HG02970 (cell line): ENCODE results near the gene MAP7D3.
"Not testable (repeated sequence)": the region's sequence is repeated elsewhere in the genome, so short reads cannot be mapped to it uniquely, and the experiment has no call there.

Source experiments
- ATAC-seq: cut with Tn5 transposase; IDR thresholded peaks from one replicate; pipeline ENCODE4 v1.9.1; 2021; ENCODE audit warnings: mild to moderate bottlenecking, moderate library complexity, moderate number of reproducible peaks; ENCODE audit not compliant: unreplicated experiment, low FRiP score

MAP7D3 gene

DNA sequence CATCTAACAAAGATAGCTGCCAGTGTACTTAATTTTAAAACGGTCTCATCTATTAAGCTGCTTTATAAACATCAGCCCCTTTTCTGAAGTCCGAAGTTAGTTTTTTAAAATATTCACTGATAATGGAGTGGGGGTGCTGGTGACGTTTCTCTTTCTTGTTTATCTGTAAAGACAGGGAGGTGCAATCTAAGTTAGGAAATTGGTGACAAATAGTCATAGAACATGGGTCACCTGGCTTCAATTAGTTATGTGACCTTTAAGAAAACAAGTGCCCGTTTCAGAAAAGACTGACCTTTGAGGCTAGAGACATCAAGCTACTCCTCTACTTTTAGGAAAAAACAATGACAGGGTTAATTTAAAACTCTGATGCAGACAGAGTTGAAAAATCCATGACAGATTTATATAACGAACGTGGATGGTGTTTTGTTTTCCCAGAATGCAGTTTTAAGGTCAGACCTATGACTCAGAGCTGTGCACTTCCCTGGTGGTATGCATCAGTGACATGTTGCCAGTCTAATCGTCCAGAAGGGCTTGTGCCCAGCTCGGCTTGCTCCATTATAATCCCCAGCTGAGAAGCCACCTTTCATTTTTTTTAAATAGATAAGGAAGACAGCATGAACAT is 65.7 kb downstream of the MAP7D3 start:
- no peak for ATAC-seq

DNA sequence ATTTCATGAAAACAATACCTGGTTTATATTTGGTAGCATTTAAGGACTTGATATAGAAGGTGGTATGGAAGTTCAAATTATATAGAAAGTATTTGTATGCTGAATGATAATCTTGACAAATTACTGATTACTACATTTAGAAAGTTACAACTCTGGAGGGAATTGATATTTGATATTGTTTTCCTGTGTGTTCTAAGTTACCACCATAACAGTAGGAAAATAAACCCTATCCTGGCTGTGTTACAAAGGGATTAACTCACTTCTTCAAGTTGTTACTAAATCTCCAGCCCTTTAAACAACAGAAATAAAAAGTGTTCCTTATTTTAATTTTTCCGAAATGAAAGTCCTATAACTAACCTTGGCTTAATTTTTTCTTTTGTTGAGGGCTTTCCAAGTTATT is 67.3 kb downstream of the MAP7D3 start:
- no peak for ATAC-seq

DNA sequence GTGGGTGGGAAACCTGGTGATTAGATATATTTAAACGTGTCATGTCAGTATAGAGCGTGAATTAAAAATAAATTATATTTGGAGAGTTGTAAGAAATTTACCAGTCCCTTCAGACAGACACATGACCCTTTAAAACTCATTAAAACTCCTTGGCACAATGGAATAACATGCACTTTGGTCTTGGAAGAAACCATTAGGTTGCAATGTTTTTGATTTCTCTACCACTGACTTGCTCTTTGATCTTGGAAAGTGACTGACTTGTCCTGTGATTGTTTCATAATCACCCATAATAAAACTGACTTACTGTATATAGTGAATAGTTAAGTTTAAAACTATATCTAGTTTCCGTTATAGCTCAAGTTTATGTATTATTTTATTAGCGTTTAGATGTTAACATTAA is 68.0 kb downstream of the MAP7D3 start:
- ATAC-seq, result no peak

DNA sequence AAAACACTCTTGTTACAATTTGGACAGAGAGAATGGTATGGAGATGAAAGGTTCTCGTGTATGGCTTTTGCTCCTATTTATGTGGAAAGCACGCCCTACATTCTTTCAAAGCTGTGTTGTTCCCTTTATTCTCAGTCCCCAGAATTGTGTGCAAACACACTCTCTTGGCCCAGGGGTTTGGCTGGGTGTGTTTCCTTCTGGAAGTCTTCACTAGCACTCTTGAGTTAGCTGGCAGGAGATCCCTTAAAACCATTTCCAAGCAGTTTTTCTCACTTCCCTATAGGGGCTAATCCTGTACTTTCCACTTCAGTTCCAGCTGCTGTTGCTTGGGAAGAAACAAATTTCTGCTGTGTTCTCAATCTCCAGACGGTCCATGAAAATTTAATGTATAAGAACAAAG is 68.8 kb downstream of the MAP7D3 start:
- ATAC-seq, result no peak

DNA sequence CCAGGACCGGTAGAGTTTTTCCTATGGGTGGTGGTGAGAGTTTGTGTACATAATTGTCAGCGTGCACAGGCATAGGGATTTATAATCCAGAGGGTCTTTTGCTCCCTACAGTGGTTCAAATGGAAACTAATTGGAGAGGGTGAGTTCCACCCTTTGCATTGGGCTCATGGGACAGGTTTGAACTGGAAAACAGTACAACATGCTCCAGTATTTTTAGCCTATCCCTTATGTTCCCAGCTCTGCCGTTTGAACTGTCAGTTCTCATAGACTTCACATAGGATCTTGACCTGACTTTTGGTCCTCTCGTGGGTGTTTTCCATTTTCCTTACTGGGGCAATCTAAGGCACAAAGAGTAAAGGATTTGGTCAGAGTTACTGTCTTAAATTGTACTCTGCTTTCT is 72.1 kb downstream of the MAP7D3 start:
- ATAC-seq, result no peak

DNA sequence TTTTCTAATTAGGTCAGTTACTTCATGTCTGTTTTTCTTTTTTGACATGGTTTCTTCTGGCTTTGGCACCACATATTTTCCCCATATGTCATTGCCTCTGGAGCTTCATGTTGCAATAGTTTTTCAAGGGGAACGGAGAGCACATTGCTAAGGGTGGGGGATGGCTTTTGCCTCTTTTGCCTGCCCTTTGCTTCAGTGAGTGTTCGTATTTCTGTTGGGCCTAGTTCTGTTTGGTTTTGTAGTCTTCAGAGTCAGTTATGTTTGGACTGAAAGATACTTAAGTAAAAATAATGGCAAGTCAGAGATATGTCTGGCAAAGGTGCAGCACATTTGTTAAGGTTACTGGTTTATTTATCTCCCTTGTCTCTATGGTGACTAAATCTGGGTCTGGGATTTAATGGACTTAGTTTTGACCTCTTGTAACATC is 74.8 kb downstream of the MAP7D3 start:
- ATAC-seq, result no peak

DNA sequence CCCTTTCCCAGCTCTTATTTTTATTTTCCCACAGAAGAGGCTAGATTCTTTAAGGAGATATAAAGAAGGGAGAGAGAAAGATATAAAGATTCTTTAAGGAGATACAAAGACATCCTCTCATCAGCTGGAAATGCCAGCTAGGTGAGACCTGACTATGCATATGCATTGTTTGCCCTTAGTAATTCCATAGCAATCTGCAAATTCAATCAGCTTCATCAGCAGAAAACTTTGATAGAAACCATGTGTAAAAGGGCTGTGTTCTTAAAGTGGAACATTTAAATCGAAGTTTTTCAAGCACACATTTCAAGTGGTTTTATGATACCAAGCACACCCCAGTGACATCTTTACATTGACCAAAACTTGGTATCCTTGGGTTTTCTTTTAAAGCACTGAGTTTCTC is 79.8 kb downstream of the MAP7D3 start:
- ATAC-seq, result no peak

DNA sequence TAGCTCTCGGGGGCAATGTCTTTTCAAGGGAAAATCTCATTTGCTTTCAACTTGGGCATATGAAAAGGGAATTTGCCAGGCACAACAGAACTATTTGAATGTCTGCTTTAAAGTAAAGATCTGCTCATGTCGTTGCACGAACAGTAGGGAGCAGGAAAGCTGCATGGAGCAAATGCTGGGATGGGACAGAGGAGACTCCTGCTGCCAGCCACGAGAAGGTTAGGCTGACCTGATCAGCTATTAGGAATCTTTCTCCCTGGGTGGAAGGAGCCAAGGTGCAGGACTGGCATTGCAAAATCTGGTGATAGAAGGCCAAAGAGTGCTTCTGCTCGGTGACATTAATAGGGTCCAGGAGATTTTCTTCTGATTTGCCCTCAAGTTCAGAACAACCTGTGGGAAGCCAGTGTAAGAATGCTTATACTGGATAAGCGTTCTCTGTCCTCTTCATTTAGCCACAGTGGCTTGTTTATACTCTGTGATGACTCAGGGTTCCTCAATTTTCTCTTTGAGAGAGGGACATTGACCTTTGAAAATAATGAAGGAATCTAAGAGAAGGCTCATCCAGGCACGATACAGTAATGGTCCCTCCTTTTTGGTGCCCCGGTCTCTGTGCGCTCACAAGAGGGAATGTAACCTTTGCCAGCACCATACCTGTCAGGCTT is 80.9 kb downstream of the MAP7D3 start:
- no peak for ATAC-seq

DNA sequence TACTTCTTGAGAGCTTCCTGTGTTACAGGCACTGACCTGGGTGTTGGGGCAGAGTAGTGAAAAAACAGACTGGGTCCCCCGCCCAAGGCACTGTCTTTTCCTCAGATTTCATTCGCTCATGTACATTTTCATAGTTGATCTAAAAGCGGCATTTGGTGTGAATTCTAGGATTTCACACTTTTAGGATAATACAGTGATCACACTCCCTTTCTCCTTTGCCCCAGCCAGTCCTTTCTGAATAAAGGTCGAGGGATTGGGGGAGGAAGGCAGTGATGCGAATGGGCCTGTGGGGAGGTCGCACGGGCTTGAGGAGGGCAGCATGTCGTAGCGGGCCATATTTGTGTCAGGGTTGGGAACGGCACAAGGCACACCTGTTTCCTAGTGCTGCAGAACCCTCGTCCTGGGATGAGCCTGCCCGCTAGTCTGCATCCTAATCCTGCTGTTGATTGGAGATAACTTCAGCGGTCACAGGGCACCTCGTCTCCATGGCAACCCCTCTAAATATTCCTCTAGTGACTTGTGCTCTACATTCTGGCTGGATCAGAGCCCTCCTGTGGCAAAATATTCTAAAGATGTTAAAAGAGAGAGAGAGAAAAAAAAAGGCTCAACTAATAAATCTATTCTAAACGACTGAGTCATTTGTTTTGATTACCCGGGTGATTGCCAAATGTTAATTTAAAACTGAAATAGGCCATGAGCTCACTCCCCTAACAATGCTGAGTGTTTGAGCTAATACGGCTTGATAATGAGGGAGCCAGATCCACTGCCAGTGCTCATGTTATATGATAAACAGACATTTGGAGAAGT is 82.1 kb downstream of the MAP7D3 start:
- ATAC-seq, result no peak

DNA sequence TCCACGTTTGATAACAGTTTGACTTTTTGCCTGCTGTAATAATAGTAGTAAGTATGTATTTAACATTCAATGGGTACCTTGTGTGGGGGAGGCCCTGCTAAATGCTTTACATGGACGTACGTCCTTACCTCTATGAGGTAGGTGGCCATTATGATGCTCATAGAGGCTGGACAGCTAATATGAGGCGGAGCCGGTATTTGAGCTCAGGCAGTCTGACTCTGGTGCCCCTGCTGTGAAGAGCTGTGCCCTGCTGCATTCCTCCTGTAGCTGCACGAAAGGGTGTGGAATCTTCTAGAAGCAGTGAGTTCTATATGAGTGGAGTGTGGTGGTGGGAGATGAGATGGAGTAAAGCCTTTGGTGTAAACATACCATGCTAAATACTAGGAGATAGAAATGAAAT is 83.2 kb downstream of the MAP7D3 start:
- ATAC-seq, result not testable (repeated sequence)

DNA sequence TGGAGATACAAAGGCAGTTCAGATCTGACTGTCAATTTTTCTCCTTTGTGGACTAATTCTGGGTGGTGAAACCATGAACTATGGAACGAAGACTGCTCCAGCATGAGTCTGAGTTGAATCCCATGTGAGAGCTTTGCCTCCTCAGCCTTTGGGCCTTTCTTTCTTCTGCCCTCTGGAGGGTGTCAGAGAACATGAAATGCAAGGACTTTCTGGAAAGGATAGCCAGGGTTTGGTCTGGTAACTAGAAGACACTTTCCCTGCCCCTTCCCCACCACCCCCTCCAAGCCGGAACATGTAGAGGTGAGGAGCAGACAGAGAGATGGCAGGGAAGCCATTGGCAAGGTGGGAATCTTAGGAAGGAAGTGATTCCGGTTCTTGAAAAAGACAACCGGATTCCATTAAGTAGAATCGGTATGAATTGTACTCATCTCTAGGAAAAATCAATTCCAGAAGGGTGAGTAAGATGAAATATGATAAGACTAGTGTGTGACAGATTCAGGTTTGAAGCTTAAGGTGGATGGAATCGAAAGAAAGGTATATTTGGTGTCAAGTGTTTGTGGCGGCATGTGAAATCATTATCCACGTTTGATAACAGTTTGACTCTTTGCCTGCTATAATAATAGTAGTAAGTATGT is 84.9 kb downstream of the MAP7D3 start:
- no peak for ATAC-seq

DNA sequence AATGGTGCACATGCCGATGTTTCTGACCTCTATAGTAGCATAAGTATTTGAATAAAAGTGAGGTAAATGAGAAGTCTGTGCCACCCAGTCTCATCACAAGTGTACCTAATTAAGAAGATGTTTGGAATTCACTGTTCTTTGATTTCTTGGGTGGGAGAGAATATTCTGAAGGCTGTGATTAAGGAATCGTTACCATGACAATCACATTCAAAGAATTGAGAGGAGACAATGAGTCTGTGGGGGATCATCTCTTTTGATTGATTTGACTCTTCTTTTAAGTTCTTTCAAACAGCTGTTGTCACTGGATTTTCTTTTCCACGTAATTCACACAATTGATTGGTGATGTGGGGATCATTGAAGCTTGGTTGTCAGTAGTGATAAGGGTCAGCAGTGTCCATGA is 85.8 kb downstream of the MAP7D3 start:
- ATAC-seq, result no peak

DNA sequence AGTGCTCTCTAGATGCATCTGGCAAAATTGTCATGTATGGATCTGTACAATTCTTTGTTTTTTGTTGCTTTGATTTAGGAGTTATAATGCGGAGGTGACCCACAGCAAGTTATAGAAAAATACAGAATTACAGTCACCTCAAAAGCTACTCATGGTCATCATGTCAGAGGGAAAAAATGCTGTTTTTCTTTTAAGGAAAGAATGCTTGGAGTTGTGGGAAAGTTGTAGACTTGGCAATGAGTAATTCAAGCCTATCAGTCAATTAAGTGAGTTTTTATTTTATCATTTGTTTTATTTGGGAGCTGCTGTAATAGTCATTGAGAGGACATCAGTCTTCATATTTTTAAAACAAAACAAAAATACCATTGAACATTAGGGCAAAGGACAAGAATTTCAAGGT is 87.5 kb downstream of the MAP7D3 start:
- no peak for ATAC-seq
